Measurements from ENCODE around the gene UBXN7.
"Not testable (repeated sequence)": the region's sequence is repeated elsewhere in the genome, so short reads cannot be mapped to it uniquely, and the experiment has no call there.

UBXN7 gene

DNA sequence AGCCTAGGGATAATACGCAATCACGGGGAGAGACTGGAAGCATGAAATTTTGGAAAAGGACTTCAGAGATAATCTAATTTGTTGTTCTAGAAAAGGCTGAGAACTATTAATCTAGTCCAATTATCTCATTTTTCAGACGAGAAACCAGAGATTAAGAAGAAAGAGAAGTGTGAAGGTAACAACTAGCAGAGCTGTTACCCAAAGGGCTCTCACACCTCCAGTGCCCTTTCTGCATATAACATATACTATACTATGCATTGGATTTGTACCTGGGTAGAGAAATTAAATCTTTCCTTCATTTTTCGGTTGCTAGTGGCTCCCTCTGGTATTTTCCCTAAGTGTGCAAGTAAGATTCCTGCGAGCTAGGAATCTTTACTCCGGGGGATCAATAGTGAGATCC, 80.7 kb downstream of the UBXN7 start:
- DNase-seq, result no peak

DNA sequence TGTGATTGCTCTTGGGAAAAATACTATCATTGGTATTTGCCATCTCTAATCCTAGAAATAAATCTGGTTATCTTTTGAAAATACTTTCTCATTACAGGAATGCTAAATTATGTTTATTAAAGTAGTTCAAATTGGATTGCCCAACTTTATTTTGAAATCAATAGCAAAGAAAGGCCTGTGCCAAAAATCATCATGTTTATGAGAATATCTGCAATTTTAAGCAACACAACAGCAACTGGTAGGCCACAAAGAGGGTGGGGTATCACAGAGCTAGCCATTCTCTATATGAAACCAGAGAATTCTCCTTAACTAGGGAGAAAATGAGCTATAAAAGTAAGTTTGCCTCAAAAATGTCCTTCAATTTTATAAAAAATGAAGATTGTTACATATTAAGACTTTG, 82.2 kb downstream of the UBXN7 start:
- no peak for DNase-seq

DNA sequence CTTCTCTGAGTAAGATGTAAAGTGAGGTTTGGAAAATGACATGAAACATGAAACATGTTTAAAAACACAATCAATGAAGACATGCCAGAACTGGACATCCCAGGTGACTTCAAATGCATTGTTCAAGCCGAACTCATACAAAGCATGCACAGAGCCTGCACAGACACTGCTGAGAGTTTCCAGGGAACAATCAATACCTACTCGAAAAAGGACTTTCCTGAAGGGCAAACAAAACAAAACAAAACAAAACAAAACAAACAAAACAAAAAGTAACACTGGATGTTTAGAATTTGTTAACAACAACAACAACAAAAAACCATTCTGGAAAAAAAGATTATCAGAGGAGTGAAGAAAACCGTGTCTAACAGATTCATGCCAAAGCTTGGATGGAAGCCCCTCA, 83.5 kb downstream of the UBXN7 start:
- DNase-seq, result no peak

DNA sequence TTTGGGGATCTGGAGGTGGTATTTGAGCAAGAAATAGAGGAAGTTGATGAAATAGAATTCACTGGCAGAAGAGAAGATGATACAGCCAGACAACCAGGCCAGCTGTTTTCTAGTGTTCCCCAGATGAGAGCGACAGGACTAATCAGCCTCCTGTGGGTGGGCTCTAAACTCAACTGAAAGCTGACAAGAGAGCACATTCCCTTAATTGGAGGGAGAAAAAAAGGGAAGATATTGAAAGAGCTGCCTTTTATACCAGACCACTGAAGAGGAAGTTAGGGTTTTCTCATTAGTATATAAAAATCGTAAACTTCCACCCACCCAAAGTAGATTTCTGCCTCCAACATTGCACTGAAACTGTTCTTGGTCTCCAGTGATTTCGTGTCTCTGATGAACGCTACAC, 87.6 kb downstream of the UBXN7 start:
- no peak for DNase-seq

DNA sequence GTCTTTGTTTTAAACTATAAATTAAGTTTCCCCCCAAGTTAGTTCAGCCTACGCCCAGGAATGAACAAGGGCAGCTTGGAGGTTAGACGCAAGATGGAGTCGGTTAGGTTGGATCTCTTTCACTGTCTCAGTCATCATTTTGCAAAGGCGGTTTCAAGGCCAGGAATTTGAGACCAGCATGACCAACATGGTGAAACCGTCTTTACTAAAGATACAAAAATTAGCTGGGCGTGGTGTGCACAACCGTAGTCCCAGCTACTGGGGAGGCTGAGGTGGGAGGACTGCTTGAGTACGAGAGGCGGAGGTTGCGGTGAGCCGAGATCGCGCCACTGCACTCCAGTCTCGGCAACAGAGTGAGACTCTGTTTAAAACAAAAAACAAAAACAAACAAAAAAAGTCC, 88.3 kb downstream of the UBXN7 start:
- DNase-seq, result not testable (repeated sequence)

DNA sequence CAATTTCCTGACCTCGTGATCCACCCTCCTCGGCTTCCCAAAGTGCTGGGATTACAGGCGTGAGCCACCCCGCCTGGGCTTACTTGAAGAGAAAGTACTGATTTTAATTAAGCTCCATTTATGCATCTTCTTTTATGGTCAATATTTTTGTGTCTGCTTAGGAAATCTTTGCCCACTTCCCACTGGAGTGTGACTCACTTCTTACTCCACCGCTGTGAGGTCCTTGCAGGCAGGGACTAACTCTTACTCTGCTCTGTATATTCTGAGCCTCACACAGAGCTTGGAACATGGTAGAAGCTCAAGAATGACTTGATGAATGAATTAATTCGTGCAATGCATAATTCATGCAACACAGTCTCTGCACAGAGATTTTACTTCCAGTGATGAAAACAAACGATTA, 91.1 kb downstream of the UBXN7 start:
- DNase-seq, result no peak

DNA sequence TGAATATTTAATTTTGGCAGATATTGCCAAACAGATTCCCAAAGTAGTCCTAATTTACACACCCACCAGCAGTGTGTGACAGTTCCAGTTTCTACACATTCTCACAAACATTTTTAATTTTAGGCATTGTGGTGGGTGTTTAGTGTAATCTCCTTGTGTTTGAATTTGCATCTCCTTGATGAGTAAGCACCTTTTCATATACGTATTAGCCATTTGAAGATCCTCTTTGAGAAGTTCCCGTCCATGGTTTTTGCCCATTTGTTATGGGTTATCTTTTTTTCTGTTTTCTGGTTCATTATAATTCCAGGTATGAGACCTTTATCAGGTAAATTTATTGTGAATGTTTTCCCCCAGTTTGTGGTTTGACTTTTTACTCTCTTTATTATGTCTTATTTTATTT, 91.8 kb downstream of the UBXN7 start:
- no peak for DNase-seq

DNA sequence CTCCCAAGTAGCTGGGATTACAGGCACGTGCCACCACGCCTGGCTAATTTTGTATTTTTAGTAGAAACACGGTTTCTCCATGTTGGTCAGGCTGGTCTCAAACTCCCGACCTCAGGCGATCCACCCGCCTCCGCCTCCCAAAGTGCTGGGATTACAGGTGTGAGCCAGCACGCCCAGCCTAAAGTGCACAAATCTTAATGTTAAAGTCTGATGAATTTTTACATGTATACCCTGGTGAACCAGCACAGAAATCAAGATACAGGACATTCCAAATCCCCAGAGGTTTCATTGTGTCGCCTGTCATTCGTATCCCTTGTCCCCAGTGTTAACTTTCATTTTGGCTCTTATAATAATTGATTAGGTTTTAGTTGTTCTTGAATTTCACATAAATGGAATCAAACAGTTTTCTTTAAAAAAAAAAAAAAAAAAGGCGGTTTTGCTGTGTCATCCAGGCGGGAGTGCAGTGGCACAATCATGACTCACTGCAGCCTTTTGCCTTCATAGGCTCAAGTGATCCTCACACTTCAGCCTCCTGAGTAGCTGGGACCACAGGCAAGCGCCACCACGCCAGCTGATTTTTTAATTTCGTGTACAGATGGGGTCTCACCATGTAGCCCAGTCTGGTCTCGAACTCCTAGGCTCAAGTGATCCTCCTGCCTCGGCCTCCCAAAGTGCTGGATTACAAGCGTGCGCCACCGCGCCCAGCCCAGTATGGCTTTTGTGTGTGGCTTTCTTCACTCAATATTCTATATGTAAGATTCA, 92.6 kb downstream of the UBXN7 start:
- DNase-seq, result no peak

DNA sequence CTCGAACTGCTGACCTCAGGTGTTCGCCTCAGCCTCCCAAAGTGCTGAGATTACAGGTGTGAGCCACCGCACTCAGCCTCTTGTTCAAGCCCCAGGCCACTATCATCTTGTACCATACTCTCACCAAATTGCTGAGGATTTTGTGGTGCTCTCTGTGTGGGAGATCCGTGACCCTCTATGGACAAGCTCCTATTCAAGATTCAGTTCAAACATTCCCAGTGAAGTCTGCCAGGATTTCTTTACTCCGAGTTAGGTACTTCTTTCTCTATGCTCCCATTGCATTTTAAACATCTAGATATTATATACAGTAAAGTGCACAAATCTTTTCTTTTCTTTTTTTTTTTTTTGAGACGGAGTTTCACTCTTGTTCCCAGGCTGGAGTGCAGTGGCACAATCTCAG, 93.2 kb downstream of the UBXN7 start:
- DNase-seq, result no peak

DNA sequence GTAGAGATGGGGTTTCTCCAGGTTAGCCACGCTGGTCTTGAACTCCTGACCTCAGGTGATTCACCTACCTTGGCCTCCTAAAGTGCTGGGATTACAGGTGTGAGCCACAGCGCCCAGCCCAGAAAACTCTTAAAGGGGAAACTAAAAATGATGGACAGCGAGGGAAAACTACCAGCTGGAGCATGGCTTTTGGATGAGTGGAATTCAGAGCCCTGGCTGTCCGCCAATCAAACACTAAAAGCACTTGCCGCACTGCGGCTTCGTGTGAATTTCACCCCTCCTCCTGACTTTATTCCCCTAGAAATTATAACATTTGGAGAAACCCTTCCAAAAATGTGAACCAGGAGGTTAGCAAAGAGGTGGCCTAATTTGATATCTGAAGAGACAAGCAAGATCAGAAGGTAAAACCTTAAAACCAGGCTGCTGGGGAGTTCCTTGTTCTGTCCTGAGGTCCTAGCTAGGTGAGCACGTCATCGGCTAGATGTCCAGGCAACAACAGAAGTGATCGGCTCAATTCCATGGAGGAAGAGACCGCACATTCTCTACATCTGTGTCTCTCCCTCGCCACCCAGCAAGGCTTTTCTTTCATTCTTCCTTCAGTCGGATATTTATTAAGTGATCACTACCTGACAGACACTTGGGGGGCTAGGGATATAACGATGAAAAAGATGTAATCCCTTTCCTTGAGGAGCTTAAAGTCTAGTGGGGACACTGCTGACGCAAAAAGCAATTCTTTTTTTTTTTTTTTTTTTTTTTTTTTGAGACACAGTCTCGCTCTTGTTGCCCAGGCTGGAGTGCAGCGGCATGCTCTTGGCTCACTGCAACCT, 95.7 kb downstream of the UBXN7 start:
- DNase-seq, result no peak

DNA sequence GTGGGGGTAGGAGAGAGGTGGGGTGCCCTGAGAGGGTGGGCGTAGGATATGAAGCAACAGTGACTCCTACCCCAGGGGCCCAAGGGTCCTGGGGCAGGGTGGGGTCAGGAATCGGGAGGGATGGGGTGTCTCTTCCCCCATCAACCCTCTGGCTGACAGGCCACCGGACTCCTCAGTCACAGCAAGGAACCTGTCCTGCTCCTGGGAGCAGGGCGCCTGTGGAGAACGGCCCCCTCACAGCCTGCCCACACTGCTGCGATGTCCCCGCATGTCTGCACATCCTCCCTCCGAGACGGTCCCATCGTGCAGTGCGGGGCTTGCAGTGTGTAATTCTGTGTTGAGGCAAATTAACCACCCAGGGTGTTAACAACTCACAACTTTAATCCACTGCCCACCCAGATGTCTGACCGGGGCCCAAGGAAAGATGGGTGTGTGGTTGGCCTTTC, 96.7 kb downstream of the UBXN7 start:
- no peak for DNase-seq

DNA sequence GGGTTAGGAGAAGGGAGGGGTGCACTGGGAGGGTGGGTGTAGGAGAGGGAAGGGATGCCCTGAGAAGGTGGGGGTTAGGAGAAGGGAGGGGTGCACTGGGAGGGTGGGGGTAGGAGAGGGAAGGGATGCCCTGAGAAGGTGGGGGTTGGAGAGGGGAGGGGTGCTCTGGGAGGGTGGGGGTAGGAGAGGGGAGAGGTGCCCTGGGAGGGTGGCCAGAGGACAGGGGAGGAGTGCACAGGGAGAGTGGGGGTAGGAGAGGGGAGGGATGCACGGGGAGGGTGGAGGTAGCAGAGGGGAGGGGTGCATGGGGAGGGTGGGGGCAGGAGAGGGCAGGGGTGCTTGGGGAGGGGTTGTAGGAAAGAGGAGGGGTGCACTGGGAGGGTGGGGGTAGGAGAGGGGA, 97.2 kb downstream of the UBXN7 start:
- no peak for DNase-seq

DNA sequence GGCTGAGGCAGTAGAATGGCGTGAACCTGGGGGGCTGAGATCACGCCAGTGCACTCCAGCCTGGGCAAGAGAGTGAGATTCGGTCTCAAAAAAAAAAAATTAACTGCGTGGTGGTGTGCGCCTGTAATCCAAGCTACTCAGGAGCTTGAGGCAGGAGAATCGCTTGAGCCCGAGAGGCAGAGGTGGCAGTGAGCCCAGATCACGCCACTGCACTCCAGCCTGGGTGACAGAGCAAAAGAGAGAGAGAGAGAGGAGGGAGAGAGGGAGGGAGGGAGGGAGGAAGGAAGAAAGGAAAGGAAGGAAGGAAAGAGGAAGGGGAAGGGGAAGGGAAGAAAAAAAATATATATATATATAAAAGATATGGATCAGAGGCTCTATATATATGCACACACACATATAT, 100.1 kb downstream of the UBXN7 start:
- no peak for DNase-seq

DNA sequence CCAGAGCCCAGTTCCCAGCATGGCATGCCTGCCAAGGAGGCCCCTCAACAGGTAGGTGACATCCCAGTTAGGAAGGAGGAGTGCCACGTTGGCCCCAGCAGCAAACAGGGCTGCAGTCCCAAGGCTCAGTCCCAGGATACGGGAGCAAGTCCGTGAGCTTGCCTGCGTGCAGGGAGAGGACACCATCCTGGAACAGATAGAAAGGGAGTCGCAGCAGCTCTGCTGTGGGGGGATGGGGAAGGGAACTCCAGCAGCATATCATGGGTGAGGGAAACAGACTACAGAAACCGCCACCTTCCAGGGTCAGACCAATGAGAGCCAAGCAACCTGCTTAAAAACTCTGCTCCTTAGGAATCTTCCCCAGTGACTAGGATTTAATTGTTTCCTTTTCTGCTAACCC, 104.8 kb downstream of the UBXN7 start:
- no peak for DNase-seq

DNA sequence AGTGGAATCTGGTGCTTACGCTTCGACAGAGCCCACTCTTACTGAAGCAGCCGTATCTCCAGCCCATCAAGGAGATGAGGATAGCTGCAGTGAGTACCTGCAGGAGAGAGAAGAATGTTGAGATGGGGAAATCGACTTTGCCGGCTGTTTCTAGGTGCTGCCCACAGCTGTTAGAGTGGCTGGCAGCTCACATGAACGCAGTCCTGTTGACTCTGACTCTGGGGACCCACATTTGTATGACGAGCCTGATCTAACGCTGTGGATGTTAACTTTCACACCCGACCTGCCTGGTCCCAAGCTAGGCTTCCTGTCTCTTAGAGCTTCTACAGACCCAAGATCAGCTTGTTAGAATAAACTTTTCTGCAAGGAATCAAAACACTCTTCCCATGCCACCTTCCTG, 105.3 kb downstream of the UBXN7 start:
- DNase-seq, result no peak

DNA sequence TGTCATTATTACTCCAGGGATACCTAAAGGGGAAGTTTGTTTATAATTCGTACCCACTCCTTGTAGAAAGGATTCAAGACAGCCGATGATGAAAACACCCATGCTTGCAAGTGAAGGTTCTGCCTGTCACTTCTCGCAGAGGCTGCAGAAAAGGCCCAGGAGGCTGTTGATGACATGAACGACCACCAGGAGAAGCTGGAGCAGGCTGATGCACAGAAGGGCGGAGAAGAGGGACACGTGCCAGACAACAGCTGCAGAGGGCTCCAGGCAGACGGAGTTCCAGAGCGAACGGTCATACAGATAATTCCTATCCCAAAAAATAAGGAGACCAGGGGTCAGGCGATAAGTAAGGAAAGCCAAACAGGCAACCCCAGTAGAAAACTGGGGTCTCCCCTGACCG, 108.5 kb downstream of the UBXN7 start:
- DNase-seq, result no peak

DNA sequence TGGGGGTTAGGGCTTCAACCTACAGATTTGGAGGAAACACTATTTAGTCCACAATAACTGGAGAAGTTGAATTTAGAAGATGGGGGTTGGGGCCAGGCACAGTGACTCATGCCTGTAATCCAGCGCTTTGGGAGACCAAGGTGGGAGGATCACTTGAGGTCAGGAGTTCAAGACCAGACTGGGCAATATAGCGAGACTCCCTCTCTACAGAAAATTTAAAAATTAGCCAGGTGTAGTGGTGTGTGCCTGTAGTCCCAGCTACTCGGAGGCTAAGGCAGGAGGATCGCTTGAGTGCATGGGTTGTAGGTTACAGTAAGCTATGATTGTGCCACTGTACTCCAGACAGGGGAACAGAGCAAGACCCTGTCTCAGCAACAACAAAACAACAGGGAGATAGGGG, 109.2 kb downstream of the UBXN7 start:
- no peak for DNase-seq

DNA sequence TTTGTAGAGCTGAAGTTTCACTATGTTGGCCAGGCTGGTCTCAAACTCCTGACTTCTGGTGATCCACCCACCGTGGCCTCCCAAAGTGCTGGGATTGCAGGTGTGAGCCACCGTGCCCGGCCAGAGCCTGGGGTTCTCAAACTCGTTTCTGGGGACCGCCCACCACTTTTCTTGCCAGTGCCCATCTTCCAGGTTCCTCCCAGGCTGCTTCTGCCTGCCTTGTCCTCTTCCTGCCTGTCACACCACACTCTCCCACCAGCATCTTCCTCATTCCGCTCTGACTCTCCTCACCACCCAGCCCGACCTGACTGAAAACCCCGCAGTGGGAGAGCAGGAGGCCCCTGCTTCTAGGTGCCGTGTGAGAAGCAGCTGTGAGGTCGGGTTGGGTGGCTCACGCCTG, 111.1 kb downstream of the UBXN7 start:
- DNase-seq, result no peak

DNA sequence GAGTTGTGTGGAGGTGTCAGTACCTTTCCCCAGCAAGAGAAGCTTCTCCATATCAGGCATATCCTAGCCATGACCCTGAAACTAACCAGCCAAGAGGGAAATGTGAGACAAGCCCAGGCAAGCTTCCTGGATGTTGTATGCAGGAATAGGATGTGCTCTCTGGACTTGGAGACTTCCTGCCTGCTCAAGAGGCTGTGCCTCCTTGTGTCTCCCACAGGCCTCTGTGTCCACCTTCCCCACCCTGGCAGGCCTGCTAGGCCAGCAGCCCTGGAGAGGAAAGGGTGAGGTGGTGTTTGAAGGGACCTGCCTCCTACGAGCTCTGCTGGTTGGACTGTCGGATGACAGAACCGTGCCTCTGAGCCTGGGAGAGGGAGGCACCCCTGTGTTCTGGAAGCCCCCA, 112.1 kb downstream of the UBXN7 start:
- DNase-seq, result no peak

DNA sequence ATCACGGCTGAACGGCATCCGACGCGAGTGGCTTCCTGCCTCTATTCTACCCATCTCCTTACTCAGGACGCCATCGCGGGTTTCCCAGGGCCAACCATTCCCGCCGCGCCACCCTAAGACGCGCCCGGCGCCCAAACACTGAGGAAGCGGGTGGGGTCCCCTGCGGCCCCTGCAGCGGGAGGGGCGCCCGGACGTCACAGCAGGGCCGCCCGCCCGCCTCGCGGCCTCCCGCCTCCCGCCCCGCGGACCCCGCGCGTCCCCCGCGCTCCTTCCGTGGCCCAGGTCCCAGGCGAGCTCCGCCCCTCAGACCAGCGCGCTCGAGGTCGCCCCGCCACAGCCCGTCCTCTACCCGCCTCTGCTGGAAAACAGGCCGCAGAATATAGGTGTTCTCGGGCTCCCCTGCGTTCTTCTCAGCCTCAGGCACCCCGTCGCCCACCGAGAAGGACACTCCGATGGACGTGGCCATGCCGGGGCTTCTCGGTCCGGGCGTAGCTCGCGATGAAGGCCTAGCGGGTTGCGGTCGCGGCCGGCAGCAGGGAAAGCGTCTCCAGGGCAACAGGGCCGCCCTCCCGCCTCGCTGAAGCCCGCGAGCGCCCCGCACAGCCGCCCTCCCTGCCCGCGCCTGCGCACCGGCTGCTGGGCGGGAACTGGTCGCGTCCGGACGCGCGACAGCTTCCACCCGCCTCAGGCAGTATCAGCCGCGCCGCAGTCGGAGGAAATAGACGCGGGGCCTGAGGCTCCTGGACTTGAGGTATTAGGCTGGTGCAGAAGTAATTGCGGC, 114.3 kb downstream of the UBXN7 start, which contains the start of gene DYNLT2B:
Gene DYNLT2B, minus strand, starts transcription at position 554 of the 781 bp plus-strand sequence. Its CDS starts 88 bp downstream, at position 466.
- peak; percentile 76 to 87 (median 79) for DNase-seq

DNA sequence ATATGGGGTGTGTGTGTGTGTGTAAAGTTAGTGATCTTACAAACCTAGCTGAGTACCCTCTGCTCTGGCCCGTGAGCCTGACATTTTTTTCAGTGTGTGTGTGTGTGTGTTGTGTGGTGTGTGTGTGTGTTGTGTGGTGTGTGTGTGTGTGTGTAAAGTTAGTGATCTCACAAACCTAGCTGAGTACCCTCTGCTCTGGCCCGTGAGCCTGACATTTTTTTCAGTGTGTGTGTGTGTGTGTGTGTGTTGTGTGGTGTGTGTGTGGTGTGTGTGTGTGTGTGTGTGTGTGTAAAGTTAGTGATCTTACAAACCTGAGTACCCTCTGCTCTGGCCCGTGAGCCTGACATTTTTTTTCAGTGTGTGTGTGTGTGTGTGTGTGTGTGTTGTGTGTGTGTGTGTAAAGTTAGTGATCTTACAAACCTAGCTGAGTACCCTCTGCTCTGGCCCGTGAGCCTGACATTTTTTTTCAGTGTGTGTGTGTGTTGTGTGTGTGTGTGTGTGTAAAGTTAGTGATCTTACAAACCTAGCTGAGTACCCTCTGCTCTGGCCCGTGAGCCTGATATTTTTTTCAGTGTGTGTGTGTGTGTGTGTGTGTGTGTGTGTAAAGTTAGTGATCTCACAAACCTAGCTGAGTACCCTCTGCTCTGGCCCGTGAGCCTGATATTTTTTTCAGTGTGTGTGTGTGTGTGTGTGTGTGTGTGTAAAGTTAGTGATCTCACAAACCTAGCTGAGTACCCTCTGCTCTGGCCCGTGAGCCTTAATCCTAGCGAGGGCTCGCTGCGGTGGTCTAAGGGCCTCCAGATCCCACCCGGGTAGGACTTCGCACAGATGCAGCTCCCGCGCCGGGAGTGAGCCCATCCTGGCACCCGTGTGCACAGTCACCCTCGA, 115.2 kb downstream of the UBXN7 start:
- not testable (repeated sequence) for DNase-seq

DNA sequence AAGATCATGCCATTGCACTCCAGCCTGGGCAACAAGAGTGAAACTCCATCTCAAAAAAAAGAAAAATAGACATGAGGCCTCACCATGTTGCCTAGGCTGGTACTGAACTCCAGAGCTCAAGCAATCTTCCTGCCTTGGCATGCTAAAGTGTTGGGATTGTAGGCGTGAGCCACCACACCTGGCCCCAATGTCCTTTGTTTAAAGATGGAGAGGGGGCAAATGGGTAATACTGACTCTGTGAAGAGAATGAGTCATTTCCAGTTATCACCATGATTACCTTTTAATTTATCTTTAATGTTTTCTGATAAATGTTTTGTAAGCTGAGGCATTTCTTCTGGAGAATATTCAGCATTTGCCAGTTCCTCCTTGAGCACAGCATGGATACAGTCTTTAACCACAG, 116.4 kb downstream of the UBXN7 start:
- DNase-seq, result no peak

All from stimulated activated naive CD4-positive, alpha-beta T cell (primary cell).